ENCODE measurements around the gene HS3ST1. TPM values are rescaled to one million over a fixed set of nuclear protein-coding genes. Genes with fewer than 3 reads are reported as not detected.

The HS3ST1 gene
- total RNA-seq, 4 donors from 2014 or later: 3.1 to 12.5 (median 5.4) TPM

DNA sequence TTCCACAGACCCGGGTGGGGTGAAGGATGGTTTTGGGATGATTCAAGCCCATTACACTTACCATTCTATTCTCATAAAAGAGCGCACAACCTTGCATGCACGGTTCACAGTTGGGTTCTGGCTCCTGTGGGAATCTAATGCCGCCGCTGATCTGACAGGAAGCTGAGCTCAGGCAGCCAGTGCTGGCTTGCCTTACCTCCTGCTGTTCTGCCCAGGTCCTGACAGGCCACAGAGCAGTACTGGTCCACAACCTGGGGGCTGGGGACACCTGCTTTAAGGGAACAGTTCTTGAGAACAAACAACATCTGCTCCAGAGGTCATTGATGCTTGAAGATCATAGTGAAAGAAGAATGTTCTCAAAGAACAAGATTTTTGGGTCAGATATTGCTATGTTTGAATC is 8.0 kb upstream of the HS3ST1 start:
- intact Hi-C loops (cut with DNase I): no loop called here
- 67% methylated on average over 3 of the region's 5 CpGs for WGBS
- Histone ChIP-seq H3K27me3 (no peaks in the 10 kb centered on the region), H3K4me1 (no peaks in the 10 kb centered on the region), H3K4me3 (no peak overlapping the region), H3K27ac (replicated peaks in 1 of 4) (no peak overlapping the region), H3K36me3 (no peaks in the 10 kb centered on the region), H3K9me3 (no peaks in the 10 kb centered on the region)
- TF ChIP-seq POLR2A (IDR thresholded peaks at IDR 0.05; ENCODE audit: low read depth): no peak
- TF ChIP-seq, protein P1, sequence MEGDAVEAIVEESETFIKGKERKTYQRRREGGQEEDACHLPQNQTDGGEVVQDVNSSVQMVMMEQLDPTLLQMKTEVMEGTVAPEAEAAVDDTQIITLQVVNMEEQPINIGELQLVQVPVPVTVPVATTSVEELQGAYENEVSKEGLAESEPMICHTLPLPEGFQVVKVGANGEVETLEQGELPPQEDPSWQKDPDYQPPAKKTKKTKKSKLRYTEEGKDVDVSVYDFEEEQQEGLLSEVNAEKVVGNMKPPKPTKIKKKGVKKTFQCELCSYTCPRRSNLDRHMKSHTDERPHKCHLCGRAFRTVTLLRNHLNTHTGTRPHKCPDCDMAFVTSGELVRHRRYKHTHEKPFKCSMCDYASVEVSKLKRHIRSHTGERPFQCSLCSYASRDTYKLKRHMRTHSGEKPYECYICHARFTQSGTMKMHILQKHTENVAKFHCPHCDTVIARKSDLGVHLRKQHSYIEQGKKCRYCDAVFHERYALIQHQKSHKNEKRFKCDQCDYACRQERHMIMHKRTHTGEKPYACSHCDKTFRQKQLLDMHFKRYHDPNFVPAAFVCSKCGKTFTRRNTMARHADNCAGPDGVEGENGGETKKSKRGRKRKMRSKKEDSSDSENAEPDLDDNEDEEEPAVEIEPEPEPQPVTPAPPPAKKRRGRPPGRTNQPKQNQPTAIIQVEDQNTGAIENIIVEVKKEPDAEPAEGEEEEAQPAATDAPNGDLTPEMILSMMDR (IDR thresholded peaks at IDR 0.05): no peak
- TF ChIP-seq EP300 (IDR thresholded peaks at IDR 0.05): no peak
- no peak for TF ChIP-seq POLR2AphosphoS5 (IDR thresholded peaks at IDR 0.05)
- DNase-seq (ENCODE audit: extremely low spot score): no peak

DNA sequence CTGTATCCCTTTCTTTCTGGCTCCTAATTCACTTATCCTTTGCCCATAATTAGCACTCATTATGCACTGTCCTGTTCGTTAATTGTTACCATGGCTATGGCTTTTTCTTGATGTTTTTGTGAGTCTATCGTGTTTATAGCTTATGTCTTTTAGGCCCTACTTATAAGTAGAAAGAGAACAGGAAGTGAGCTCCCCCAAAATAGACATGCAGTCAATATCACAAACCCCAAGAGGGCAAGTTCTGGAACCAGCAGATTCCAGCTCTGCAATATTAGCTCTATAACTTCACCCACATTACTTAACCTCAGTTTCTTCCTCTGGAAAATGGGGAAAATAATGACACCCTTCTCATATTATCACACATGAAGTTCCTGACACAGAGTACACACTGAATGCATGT is 7.4 kb upstream of the HS3ST1 start:
- Histone ChIP-seq H3K4me3 (no peak overlapping the region), H3K27ac (replicated peaks in 1 of 4) (no peak overlapping the region), H3K27me3 (no peaks in the 10 kb centered on the region), H3K9me3 (no peaks in the 10 kb centered on the region), H3K36me3 (no peaks in the 10 kb centered on the region), H3K4me1 (no peaks in the 10 kb centered on the region)
- intact Hi-C loops (cut with DNase I): no loop called here
- 88% methylated on average over 2 of the region's 2 CpGs for WGBS
- TF ChIP-seq POLR2A (IDR thresholded peaks at IDR 0.05; ENCODE audit: low read depth) (no peak), POLR2AphosphoS5 (IDR thresholded peaks at IDR 0.05) (no peak), EP300 (IDR thresholded peaks at IDR 0.05) (no peak)
- TF ChIP-seq, protein P1 (IDR thresholded peaks at IDR 0.05): no peak
- no peak for DNase-seq (ENCODE audit: extremely low spot score)

DNA sequence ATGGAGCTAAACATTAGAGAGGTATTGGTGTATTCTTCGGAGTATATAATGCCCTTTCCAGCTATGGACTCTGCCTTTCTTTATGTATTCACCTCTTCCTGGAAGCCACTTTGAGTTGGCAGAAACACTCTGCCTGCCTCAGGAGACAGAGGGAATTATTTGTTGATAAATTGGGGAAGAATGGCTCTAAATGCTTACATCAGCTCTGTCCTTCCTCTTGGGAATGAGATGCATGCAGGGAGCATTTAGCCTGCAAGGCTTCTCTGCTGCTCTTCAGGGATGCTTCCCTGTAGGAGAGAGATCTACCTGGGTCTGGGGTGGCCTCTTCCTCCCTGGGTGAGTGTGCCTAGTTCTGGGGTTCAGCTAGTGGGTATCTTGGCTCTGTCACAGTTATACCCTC is 6.9 kb upstream of the HS3ST1 start:
- no peaks in the 10 kb centered on the region for H3K4me1 ChIP-seq
- intact Hi-C loops (cut with DNase I): no loop called here
- WGBS: 60% methylated on average over 1 of the region's 1 CpG
- no peak overlapping the region for H3K27ac ChIP-seq (replicated peaks in 1 of 4)
- H3K36me3 ChIP-seq: no peaks in the 10 kb centered on the region
- no peak overlapping the region for H3K4me3 ChIP-seq
- no peak for DNase-seq (ENCODE audit: extremely low spot score)
- no peaks in the 10 kb centered on the region for H3K9me3 ChIP-seq
- no peaks in the 10 kb centered on the region for H3K27me3 ChIP-seq
- no peak for TF ChIP-seq POLR2AphosphoS5 (IDR thresholded peaks at IDR 0.05)
- TF ChIP-seq, protein P1 (IDR thresholded peaks at IDR 0.05): no peak
- TF ChIP-seq POLR2A (IDR thresholded peaks at IDR 0.05; ENCODE audit: low read depth): no peak
- no peak for TF ChIP-seq EP300 (IDR thresholded peaks at IDR 0.05)

DNA sequence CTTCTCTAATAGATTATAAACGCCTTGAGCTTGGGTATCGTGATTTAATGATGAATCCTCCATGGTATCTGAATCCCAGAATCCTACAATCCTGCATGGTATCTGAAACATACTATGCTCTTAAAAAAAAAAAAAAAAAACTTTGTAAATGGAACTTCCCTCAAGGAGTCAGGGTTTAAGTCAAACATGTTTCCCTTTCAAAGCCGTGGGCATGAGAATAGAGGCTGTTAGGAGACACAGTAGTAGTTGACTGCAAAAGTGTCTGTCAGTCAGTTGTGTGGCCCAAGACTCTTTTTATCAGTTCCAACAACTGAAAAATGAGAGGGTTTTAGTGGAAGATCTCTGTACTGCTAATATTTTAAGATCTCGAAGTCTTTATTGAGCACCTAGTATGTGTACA is 2.4 kb upstream of the HS3ST1 start:
- Histone ChIP-seq H3K9me3 (no peaks in the 10 kb centered on the region), H3K4me1 (peaks cover 3 to 32% (median 28%) of the 10 kb centered on the region in 4 donors), H3K36me3 (no peaks in the 10 kb centered on the region), H3K4me3 (no peak overlapping the region), H3K27ac (replicated peaks in 1 of 4) (no peak overlapping the region), H3K27me3 (peaks cover 0 to 28% (median 2%) of the 10 kb centered on the region in 4 donors)
- intact Hi-C loops (cut with DNase I): no loop called here
- WGBS: 91% methylated on average over 4 of the region's 4 CpGs
- TF ChIP-seq EP300 (IDR thresholded peaks at IDR 0.05): no peak
- TF ChIP-seq POLR2A (IDR thresholded peaks at IDR 0.05; ENCODE audit: low read depth): no peak
- TF ChIP-seq, protein P1 (IDR thresholded peaks at IDR 0.05): no peak
- no peak for TF ChIP-seq POLR2AphosphoS5 (IDR thresholded peaks at IDR 0.05)
- no peak for DNase-seq (ENCODE audit: extremely low spot score)

DNA sequence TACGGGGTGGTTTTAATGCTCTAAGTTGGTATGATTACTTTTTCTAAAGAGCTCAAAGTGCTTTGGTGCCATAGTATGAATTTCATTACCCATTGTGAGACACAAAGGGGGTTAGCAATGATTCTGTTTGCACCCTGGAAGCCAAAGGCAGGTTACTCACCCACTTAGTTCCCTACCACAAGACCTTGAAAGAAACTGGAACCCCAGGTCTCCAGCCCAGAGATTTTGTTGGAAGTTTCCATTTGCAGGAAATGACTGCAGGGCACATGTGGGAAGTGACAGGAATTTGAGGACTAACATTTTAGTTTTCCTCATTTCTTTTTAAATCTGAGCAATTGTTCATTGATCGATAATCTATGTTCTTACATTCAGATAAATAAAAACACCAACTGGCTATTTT is 1.8 kb upstream of the HS3ST1 start:
- no peak for TF ChIP-seq EP300 (IDR thresholded peaks at IDR 0.05)
- TF ChIP-seq, protein P1 (IDR thresholded peaks at IDR 0.05): no peak
- TF ChIP-seq POLR2A (IDR thresholded peaks at IDR 0.05; ENCODE audit: low read depth): no peak
- no peak for TF ChIP-seq POLR2AphosphoS5 (IDR thresholded peaks at IDR 0.05)
- H3K27ac ChIP-seq (replicated peaks in 1 of 4): no peak overlapping the region
- H3K9me3 ChIP-seq: no peaks in the 10 kb centered on the region
- peaks cover 0 to 28% (median 2%) of the 10 kb centered on the region in 4 donors for H3K27me3 ChIP-seq
- peaks cover 3 to 32% (median 28%) of the 10 kb centered on the region in 4 donors for H3K4me1 ChIP-seq
- intact Hi-C loops (cut with DNase I): no loop called here
- H3K36me3 ChIP-seq: no peaks in the 10 kb centered on the region
- no peak overlapping the region for H3K4me3 ChIP-seq
- WGBS: 94% methylated on average over 2 of the region's 2 CpGs
- DNase-seq (ENCODE audit: extremely low spot score): no peak

All from esophagus muscularis mucosa (tissue), 4 donors.